Stimulated activated effector memory CD8-positive, alpha-beta T cell treated with anti-CD3 and anti-CD28 coated beads, Interleukin-12 subunit alpha, Interleukin-12 subunit beta, amount 100 ng/mL, for 72 hours (primary cell): ENCODE measurements around the gene DDX56.

Experiments used
- ATAC-seq: fragments of 150-1000 bp; cut with Tn5 transposase; 2 replicates; pipeline ENCODE4 v1.10.0; 2021
- DNase-seq, 2 donors: peaks; one replicate each; pipeline ENCODE4 v3.0.0; 2021 to 2022; ENCODE audit warnings: low spot score in 2 of 2
- H3K27ac Mint-ChIP-seq: one replicate; pipeline ENCODE4 v1.8.0; 2022; ENCODE audit warnings: mild to moderate bottlenecking, mixed read lengths
- H3K36me3 Mint-ChIP-seq: one replicate; pipeline ENCODE4 v1.8.0; 2022; ENCODE audit warnings: mild to moderate bottlenecking, mixed read lengths
- H3K4me1 Mint-ChIP-seq: one replicate; pipeline ENCODE4 v1.8.0; 2022; ENCODE audit warnings: mixed read lengths
- H3K4me3 Mint-ChIP-seq: one replicate; pipeline ENCODE4 v1.8.0; 2022; ENCODE audit warnings: mild to moderate bottlenecking, mixed read lengths
- H3K9me3 Mint-ChIP-seq: one replicate; pipeline ENCODE4 v1.8.0; 2022; ENCODE audit warnings: mixed read lengths

Gene DDX56, protein sequence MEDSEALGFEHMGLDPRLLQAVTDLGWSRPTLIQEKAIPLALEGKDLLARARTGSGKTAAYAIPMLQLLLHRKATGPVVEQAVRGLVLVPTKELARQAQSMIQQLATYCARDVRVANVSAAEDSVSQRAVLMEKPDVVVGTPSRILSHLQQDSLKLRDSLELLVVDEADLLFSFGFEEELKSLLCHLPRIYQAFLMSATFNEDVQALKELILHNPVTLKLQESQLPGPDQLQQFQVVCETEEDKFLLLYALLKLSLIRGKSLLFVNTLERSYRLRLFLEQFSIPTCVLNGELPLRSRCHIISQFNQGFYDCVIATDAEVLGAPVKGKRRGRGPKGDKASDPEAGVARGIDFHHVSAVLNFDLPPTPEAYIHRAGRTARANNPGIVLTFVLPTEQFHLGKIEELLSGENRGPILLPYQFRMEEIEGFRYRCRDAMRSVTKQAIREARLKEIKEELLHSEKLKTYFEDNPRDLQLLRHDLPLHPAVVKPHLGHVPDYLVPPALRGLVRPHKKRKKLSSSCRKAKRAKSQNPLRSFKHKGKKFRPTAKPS

DNA sequence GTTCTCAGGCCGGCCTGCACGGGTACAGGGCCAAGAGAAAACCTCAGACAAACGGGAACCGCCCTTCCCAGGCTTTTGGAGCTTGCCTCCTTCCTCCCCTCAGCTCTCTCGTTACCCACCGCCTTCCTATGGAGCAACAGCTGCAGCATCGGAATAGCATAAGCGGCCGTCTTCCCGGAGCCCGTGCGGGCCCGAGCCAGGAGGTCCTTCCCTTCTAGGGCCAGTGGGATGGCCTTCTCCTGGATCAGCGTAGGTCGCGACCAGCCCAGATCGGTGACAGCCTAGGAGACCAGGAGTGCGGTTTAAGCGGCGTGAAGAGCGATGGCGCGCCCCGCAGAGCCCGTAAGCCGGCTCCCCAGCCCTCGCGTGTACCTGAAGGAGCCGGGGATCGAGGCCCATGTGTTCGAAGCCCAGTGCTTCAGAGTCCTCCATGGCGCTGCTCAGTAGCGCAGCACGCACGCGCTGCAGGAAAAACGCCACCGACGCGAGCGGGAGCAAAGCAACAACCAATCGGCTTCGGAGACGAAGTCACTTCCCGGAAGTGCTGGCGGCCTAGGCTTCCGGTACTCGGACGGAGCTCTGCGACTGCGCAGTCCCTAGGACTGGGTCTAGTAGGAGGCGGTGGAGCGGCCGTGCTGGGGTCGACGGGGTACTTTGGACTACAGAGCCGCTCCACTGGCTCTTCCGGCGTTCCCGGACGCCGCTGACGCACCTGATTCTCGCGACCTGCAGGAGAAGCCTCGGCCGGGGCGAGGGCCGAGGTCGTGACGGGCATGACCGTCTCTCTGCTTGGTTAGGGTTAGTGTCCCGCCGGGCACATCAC lies at the start of gene DDX56:
TSS of gene DDX56 (minus strand) at position 445 of the 823 bp plus-strand sequence. CDS start at position 432, 13 bp downstream.
- H3K4me3 Mint-ChIP-seq = peak within 1 kb of the TSS; percentile 98
- DNase-seq = peak; percentile 81 to 95
- H3K27ac Mint-ChIP-seq = peak within 1 kb of the TSS; percentile 98
- H3K36me3 Mint-ChIP-seq = peaks cover 94% of the 10 kb centered on the region
- H3K4me1 Mint-ChIP-seq = peaks cover 39% of the 10 kb centered on the region
- ATAC-seq = peak; percentile 96
- H3K9me3 Mint-ChIP-seq = no peaks in the 10 kb centered on the region

DNA sequence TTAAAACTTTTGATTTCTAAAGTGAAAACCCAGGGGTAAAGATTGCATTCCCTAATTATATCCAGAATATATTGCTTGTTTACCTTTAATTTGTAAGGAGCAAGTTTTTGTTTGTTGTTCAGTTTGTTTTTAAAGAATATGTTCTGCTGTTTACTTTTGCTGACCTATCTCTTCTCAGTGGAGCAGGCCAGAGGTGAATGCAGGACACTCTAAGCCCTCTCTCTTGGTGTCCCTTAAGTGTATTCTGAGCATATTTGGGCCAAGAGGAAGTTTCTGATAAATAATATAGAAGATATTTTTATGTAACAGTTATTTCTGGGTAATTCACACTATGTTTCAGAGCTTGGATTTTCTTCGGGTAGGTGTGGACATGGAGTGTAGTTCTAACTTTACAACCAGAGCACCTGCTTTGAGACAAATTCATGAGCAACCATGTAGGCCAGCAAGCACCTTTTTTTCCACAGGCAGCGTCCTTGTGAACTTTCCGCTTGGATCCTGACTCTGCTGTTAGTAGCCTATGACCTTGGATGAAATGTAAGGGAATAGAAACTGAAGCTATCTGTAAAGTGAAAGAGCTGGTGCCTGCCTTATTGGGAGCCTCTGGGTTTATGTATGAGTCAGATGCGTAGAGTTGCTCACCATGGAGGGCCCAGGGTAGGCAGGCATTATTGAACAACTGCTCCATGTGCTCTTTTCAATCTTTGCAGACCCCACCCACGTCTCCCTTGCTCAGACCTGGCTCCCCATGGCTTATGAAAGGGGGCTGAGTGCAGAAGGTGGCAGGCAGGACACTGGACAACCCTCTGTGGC lies 48.8 kb upstream of the DDX56 start:
- peak overlapping the region; percentile 85 for H3K27ac Mint-ChIP-seq
- peak; percentile 92 for ATAC-seq
- H3K4me1 Mint-ChIP-seq = peaks cover 84% of the 10 kb centered on the region
- H3K36me3 Mint-ChIP-seq = peaks cover 39% of the 10 kb centered on the region
- no peak for DNase-seq
- peaks cover 2% of the 10 kb centered on the region for H3K9me3 Mint-ChIP-seq
- peak overlapping the region; percentile 63 for H3K4me3 Mint-ChIP-seq

DNA sequence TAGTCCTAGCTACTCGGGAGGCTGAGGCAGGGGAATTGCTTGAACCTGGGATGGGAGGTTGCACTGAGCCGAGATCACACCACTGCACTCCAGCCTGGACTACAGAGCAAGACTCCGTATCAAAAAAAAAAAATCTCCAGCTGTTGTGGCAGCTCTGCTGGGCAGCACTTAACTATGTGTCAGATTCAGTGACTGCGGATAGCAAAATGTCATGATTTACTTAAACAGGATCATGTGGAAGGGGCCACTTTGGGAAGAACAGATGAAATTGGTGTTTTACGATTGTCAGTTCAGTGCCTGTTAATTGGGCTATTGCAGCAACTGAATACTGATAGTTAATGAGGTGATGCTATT lies 48.0 kb upstream of the DDX56 start:
- peak overlapping the region; percentile 63 for H3K27ac Mint-ChIP-seq
- H3K4me3 Mint-ChIP-seq = peak overlapping the region; percentile 63
- H3K4me1 Mint-ChIP-seq = peaks cover 91% of the 10 kb centered on the region
- no peak for DNase-seq
- H3K36me3 Mint-ChIP-seq = peaks cover 33% of the 10 kb centered on the region
- peaks cover 2% of the 10 kb centered on the region for H3K9me3 Mint-ChIP-seq
- no peak for ATAC-seq

DNA sequence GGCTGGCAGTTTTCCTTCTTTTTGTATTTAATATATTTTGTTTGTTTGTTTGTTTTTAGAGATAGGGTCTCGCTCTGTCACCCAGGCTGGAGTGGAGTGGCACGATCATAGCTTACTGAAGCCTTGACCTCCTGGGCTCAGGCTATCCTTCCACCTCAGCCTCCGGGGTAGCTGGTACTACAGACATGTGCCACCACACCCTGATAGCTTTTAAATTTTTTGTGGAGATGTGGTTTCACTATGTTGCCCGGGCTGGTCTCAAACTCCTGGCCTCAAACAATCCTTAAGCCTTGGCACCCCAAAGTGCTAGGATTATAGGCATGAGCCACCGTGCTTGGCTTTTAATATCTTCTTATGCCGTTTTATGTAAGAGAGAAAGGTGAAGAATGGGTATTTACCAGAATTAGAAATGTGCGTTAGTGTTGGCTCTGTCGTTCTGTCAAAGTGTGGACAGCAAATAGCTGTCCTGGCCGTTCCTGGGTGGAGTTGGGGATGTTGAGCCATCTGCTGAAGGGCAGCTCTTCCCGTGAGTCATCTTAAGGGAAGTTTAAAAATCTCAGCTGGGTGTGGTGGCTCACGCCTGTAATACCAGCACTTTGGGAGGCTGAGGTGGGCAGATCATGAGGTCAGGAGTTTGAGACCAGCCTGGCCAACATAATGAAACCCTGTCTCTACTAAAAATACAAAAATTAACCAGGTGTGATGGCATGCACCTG lies 47.5 kb upstream of the DDX56 start:
- peak overlapping the region; percentile 63 for H3K4me3 Mint-ChIP-seq
- no peak for ATAC-seq
- peaks cover 2% of the 10 kb centered on the region for H3K9me3 Mint-ChIP-seq
- H3K27ac Mint-ChIP-seq = peak overlapping the region; percentile 63
- peaks cover 88% of the 10 kb centered on the region for H3K4me1 Mint-ChIP-seq
- no peak for DNase-seq
- peaks cover 28% of the 10 kb centered on the region for H3K36me3 Mint-ChIP-seq

DNA sequence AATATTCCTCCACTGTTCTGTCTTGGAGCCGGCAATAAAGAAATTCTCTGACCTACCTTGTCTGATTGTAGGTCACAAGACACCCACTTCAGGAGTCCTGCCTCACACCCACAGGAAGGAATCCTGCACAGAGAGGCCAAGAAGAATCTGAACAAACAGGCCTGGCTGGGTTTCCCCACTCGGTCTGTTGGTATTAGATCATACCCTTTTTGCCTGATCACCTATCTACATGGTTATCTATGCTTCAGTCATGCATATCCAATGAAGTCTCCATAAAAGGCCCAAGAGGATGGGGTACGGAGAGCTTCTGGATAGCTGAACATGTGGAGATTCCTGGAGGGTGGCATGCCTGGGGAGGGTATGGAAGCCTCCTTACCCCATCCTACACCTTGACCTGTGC lies 45.0 kb upstream of the DDX56 start:
- H3K4me1 Mint-ChIP-seq = peaks cover 87% of the 10 kb centered on the region
- ATAC-seq = peak; percentile 6
- peaks cover 16% of the 10 kb centered on the region for H3K36me3 Mint-ChIP-seq
- DNase-seq = no peak
- H3K27ac Mint-ChIP-seq = peak overlapping the region; percentile 80
- peaks cover 2% of the 10 kb centered on the region for H3K9me3 Mint-ChIP-seq
- H3K4me3 Mint-ChIP-seq = peak overlapping the region; percentile 42

DNA sequence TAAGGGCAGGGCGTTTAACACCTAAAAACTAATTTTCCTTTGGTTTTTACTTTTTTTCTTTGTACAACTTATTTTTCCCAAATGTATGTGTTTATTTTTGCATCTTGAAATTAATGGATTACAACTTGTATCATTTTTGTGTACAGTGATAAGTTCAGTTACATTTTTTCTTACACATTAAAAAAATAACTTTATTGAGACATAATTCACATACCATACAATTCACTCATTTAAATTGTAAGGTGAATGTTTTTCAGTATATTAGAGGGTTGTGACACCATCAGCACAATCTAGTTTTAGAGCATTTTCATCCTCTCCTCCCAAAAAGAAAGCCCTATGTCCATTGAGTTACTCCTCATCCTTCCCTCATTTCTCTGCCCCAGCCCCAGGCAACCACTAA lies 44.3 kb upstream of the DDX56 start:
- no peak for ATAC-seq
- no peak for DNase-seq
- Mint-ChIP-seq H3K27ac (peak overlapping the region; percentile 80), H3K4me3 (peak overlapping the region; percentile 42), H3K36me3 (peaks cover 12% of the 10 kb centered on the region), H3K9me3 (peaks cover 2% of the 10 kb centered on the region), H3K4me1 (peaks cover 83% of the 10 kb centered on the region)

DNA sequence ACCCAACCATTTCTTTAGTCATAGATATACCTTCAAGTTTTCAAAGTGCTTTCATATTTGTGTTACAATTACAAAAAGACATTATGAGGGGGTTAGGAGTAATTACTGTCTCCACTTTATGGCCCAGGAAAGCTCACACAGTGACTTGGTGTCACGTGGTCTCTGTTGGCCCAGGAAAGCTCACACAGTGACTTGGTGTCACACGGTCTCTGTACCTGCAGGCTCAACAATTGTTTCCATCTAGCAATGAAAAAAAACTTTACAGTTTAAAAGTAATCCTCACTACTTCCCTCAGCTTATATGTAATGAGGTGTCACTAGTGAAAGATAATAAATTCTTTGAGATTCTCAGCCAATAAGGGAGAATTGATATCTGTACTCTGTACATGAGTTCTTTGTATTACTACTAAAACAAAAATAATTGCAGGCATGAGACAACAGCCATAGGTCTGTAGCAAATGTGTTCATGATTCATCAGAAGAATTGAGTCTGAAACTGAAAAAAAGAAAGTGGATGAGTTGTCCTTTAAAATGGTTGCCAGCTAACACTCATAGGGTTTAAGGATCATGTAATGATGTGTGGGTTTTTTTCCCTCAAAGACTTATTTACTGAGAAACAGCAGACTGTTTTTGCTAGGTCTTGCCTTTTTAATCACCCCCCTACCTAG lies 43.6 kb upstream of the DDX56 start:
- ATAC-seq (peak; percentile 93), DNase-seq (no peak)
- H3K9me3 Mint-ChIP-seq = peaks cover 2% of the 10 kb centered on the region
- peak overlapping the region; percentile 42 for H3K4me3 Mint-ChIP-seq
- H3K27ac Mint-ChIP-seq = peak overlapping the region; percentile 80
- peaks cover 17% of the 10 kb centered on the region for H3K36me3 Mint-ChIP-seq
- H3K4me1 Mint-ChIP-seq = peaks cover 83% of the 10 kb centered on the region

DNA sequence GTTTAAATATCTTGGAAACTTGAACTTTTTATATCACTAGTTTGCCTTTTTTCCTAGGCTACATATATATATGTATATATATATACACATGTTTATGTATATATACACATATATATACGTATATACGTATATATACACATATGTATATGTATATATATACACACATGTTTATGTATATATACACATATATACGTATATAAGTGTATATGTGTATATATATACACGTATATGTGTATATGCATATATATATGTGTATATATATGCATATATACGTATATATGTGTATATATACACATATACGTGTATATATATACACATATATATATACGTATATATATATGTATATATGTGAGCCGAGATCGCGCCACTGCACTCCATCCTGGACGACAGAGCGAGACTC lies 42.8 kb upstream of the DDX56 start:
- peaks cover 2% of the 10 kb centered on the region for H3K9me3 Mint-ChIP-seq
- H3K4me3 Mint-ChIP-seq = peak overlapping the region; percentile 42
- ATAC-seq (no peak), DNase-seq (no peak)
- peak overlapping the region; percentile 80 for H3K27ac Mint-ChIP-seq
- H3K36me3 Mint-ChIP-seq = peaks cover 20% of the 10 kb centered on the region
- H3K4me1 Mint-ChIP-seq = peaks cover 83% of the 10 kb centered on the region

DNA sequence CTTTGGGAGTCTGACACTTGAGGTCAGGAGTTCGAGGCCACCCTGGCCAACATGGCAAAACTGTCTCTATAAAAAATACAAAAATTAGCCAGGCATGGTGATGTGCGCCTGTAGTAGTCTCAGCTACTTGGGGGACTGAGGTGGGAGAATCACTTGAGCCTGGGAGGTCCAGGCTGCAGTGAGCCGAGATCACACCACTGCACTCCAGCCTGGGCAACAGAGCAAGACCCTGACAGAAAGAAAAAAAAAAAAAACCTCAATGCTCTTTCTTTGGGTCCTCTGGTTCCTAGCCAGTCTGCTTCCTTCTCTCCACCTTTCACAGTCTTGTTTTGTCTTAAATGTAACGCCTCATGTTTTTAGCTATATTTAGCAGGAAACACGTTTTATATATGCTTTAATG lies 42.1 kb upstream of the DDX56 start:
- Mint-ChIP-seq H3K4me1 (peaks cover 75% of the 10 kb centered on the region), H3K9me3 (no peaks in the 10 kb centered on the region), H3K27ac (no peak overlapping the region), H3K4me3 (no peak overlapping the region), H3K36me3 (peaks cover 20% of the 10 kb centered on the region)
- no peak for ATAC-seq
- DNase-seq = no peak

DNA sequence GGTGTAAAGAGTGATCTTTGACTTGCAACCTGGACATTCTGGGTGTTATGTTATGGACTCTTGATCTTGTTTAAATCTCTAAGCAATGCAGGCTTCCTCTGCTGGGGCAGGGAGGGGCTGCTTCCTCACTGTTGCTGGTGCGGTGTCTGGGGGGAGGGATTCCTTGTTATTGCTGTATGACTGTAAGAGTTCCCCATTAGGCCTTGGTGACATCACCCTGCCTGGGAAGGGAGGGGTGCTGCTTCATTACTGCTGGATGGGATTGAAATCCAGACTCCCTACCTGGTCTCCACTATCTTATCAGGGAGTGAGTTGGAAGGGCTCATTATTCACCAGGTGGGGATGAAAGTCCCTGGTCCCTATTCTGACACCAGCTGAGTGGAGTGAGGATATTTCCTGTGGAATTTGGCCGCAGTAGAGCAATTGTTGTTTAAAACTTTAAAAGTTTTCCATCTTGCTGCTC lies 41.5 kb upstream of the DDX56 start:
- DNase-seq (no peak), ATAC-seq (no peak)
- peaks cover 74% of the 10 kb centered on the region for H3K4me1 Mint-ChIP-seq
- H3K4me3 Mint-ChIP-seq = peak overlapping the region; percentile 28
- H3K36me3 Mint-ChIP-seq = peaks cover 20% of the 10 kb centered on the region
- peak overlapping the region; percentile 74 for H3K27ac Mint-ChIP-seq
- no peaks in the 10 kb centered on the region for H3K9me3 Mint-ChIP-seq

DNA sequence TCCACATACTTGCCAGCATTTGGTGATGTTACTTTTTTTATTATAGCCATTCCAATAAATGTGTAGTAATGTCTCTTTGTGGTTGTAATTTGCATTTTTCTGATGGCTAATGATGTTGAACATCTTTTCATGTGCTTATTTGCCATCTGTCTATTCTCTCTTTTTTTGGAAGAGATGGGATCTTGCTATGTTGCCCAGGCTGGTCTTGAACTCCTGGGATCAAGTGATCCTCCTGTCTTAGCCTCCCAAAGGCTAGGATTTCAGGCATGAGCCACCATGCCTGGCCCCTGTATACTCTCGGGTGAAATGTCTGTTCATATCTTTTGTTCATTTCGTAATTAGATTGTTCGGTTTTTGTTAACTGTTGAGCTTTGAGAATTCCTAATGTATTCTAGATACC lies 36.1 kb upstream of the DDX56 start:
- no peak overlapping the region for H3K27ac Mint-ChIP-seq
- H3K4me3 Mint-ChIP-seq = no peak overlapping the region
- DNase-seq = no peak
- H3K9me3 Mint-ChIP-seq = no peaks in the 10 kb centered on the region
- ATAC-seq = no peak
- peaks cover 48% of the 10 kb centered on the region for H3K36me3 Mint-ChIP-seq
- H3K4me1 Mint-ChIP-seq = peaks cover 69% of the 10 kb centered on the region

DNA sequence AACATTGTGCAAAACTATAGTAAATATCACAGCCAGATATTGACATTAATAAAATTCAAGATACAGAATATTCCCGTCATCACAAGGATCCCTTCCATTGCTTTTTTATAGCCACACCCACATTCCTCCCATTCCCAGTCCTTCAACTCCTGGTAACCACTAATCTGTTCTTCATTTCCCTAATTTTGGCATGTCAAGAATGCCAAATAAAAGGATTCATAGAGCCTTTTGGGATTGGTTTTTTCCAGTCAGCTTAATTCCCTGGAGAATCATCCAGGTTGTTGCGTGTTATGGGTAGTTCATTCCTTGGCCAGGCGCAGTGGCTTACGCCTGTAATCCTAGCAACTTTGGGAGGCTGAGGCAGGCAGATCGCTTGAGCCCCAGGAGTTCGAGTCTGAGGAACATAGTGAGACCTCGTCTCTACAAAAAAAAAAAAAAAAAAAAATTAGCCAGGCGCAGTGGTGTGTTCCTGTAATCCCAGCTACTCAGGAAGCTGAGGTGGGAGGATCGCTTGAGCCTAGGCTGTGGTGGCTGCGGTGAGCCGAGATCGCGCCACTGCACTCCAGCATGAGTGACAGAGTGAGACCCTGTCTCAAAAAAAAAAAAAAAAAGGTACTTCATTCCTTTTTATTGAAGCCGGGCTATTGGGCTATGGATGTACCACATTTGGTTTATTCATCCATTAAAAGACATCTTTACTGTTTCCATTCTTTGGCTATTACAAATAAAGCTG lies 35.4 kb upstream of the DDX56 start:
- Mint-ChIP-seq H3K9me3 (no peaks in the 10 kb centered on the region), H3K36me3 (peaks cover 42% of the 10 kb centered on the region), H3K4me3 (peak overlapping the region; percentile 19), H3K4me1 (peaks cover 62% of the 10 kb centered on the region), H3K27ac (no peak overlapping the region)
- ATAC-seq (no peak), DNase-seq (no peak)
